GM12875 (cell line): ENCODE measurements around the gene HIRA.

Experiments used
- H3K4me3 ChIP-seq: one replicate; pipeline ENCODE4 v1.5.1; 2011; ENCODE audit warnings: low read depth, low read length, control low read depth
- TF ChIP-seq, protein P1 (sequence below): IDR thresholded peaks from 2 replicates; pipeline ENCODE4 v1.5.1; 2011; ENCODE audit warnings: low read depth, mild to moderate bottlenecking, control low read depth, inconsistent platforms, low read length, moderate library complexity, borderline replicate concordance; ENCODE audit not compliant: insufficient read depth

Gene HIRA

DNA sequence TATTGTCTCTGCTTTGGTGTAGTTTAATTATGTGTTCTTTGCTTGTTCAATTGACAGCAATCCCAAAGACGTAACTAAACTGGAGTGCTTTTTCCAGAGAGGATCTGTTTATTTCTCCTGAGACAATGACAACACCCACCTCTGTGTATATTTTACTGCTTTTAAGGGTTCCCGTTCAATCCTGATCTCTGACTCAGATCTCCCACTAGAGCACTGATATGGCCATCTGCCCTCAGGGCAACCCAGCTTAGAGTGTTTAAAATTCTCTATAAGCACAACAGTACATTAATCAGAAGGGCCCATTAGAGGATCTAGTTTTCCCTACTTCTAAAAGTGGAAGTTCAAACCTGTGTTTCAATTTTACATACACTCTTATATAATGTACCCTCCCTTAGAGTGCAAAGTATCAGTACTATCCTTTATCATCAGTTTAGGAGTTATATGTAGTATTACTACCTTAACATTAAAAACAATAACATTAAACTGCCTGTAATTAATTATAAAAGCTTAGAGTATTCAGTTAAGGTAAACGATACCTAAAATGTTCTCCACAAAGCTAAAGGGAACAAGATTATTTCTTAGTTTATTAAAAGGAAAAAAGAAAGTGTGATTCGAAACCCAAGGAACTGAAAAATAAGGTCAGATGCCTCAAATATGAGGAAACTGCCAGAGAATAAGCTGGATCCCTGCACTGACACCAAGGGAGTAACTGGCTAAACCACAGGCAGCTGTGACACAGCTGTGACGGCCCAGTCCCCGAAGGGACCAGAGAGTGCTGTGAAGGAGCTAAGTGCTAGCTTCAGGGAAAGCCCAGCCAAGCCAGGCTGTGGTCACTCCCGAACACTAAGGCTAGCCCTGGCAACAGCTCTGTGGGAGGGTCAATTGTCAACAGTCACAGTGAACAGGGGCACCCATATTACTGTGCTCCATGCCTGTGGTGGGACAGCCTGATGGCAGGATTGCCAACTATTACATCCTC, 32.2 kb upstream of the HIRA start:
- no peak overlapping the region for H3K4me3 ChIP-seq
- TF ChIP-seq, protein P1, sequence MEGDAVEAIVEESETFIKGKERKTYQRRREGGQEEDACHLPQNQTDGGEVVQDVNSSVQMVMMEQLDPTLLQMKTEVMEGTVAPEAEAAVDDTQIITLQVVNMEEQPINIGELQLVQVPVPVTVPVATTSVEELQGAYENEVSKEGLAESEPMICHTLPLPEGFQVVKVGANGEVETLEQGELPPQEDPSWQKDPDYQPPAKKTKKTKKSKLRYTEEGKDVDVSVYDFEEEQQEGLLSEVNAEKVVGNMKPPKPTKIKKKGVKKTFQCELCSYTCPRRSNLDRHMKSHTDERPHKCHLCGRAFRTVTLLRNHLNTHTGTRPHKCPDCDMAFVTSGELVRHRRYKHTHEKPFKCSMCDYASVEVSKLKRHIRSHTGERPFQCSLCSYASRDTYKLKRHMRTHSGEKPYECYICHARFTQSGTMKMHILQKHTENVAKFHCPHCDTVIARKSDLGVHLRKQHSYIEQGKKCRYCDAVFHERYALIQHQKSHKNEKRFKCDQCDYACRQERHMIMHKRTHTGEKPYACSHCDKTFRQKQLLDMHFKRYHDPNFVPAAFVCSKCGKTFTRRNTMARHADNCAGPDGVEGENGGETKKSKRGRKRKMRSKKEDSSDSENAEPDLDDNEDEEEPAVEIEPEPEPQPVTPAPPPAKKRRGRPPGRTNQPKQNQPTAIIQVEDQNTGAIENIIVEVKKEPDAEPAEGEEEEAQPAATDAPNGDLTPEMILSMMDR: no peak

DNA sequence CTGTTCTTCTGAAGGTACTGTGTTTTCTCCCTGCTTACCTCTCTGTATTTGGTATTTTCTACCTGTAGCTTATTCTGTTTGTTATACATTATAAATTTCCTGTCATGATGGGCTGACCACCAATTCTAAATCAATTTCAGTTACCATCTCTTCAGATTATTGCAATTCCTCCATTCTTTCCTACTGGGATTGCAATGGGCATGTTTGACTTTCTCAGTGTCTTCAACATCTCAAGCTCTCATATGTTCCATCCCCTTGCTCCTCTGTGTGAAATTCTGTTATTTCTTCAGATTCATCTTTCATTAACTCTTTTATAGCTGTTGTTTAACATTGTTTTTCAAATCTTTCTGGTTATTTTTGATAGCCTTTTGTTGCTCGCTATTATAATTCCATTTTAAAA, 31.5 kb upstream of the HIRA start:
- TF ChIP-seq, protein P1: no peak
- no peak overlapping the region for H3K4me3 ChIP-seq

DNA sequence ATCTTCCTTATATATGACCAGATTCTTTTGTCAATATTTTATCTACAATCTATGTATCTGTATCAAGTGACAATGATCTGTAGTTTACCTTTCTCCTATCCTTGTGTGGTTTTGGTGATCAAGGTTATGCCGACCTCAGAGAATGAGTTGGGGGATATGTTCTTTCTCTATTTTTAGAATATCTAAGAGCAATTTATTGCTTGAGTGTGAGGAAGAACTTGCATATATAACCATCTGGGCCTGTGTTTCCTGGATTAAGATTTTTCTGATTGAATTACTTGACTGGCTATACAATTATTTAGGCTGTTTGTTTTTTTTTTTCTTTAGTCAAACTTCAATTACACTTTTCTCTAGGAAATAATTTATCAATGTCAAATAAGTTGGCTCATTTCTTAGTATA, 30.0 kb upstream of the HIRA start:
- TF ChIP-seq, protein P1: no peak
- H3K4me3 ChIP-seq: no peak overlapping the region

DNA sequence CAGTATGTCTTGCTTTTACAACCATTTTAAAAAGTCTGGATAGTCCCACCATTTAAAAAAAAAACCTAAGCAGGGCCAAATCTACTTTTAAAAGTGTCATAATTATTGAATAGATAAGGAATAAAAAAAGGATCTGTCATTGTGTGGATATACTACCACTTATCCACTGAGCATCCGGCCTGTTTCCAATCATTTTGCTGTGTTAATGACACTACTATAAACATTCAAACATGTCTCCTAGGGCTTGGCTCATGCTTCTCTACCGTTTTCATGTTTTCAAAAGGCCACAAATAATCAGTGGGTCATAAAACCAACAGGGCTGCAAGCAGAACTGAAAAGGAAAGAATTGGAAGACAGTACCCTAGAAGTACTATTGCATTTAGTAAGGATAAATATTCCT, 28.5 kb upstream of the HIRA start:
- TF ChIP-seq, protein P1: no peak
- no peak overlapping the region for H3K4me3 ChIP-seq

DNA sequence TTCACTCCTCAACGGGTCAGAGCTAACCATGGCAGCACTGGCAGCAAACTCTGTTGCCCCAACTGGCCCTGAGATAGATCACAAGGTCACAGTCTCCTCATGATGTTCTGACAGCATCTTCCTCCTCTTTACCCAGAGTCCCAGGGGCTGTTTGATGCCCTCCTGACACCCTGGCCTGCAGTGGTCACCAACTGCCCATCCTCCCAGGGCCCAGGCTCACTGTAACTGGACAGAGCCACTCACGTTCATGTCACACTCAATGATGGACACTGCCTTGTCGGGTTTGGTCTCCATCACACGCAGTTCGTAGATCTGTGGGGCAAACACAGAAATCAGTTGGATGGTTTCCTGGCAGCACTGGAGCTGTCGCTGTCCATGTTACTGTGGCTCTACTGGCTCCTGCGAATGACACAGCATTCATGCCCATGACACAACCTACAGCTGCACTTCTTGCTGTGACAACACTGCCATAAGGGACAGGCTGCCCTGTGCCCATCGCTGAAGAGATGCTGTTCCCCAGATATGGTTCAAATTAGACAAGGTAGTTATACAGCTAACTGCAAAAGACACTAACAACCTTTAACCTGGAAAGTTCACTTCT, 26.4 kb upstream of the HIRA start:
- no peak overlapping the region for H3K4me3 ChIP-seq
- TF ChIP-seq, protein P1: no peak

DNA sequence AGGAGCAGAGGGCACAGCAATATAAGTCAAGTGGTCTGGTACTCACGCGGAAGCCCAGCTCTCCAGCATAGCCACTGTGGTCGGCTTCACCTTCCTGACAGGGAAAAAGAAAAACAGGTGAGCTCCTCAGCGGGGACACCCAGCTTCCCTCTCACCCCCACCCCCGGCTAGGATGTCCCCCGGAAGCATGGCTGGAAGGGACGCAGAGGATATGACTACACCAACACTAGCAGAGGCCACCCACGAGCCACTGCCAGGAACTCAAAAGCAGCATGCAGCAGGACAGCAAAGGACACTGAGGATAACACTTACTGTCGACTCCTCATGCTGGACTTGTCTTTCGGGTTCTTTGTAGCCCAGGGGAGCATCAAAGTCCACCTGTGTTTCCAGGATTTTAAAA, 25.0 kb upstream of the HIRA start:
- TF ChIP-seq, protein P1: no peak
- H3K4me3 ChIP-seq: no peak overlapping the region

DNA sequence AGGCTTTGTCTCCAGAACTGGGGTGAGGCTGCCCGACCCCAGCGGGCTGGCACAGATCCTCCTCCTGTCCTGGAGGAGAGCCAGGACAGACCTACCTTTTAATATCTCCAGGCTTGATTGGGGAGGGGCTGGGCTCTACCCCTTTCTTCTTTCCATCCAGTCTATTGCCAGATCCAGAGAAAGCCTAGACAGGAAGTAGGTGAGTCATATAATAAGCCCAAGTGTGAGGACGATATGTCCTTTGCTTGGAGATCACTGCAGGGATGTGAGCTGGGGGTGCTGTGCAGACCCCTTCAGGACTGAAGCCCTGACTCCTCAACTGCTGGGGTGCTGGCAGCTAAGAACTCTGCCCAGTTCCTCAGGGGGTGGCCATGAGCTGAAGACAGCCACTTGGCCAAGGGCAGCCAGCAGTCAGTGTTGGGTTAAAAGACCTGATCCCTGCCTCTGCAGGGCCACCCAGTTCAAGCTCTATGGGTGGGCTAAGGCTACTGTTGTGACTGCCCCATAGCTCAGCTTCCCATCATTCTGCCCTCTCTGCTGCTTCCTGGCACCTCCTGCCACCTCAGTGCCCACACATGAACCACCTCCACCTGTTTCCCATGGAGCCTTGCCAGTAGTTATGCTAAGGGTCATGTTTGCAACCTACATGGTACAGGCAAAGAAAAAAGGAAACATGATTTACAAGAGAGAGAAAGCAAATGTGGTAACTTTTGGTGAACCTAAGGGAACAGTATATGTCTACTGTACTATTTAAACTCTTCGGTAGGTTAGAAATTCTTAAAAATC, 24.2 kb upstream of the HIRA start:
- TF ChIP-seq, protein P1: no peak
- H3K4me3 ChIP-seq: no peak overlapping the region
